Naive thymus-derived CD8-positive, alpha-beta T cell (primary cell): ENCODE data around the gene HES2. TPM values are rescaled to one million over a fixed set of nuclear protein-coding genes. Genes with fewer than 3 reads are reported as not detected.
"Not testable (repeated sequence)": the region's sequence is repeated elsewhere in the genome, so short reads cannot be mapped to it uniquely, and the experiment has no call there.

ENCODE experiments used
- ATAC-seq, 2 donors: fragments of 150-1000 bp; cut with Tn5 transposase in 1 of 2; sonication (Bioruptor Pico), chemical (Tn5 transposase) in 1 of 2; 1 replicate in 1 of 2; 2 replicates in 1 of 2; pipeline ENCODE4 v1.10.0; 2021; ENCODE audit warnings: mild to moderate bottlenecking in 2 of 2, moderate library complexity in 2 of 2
- POLR2A ChIA-PET: fragments of 350-600 bp; sonication (Branson Sonifier 250); formaldehyde crosslinking; loops from one replicate; lab custom pipeline; 2021; ENCODE audit warnings: antibody characterized with exemption; lab: Charles Lee
- DNase-seq, 10 donors: peaks; one replicate each; pipeline versions ENCODE4 v3.0.0 to v3.0.0-alpha.2; 2020 to 2022
- H3K27ac Mint-ChIP-seq, 10 donors: one replicate each; pipeline ENCODE4 v1.8.0; 2020 to 2022; ENCODE audit warnings: mild to moderate bottlenecking in 10 of 10, mixed read lengths in 10 of 10, moderate library complexity in 4 of 10, inconsistent platforms in 1 of 10
- H3K27me3 Mint-ChIP-seq, 5 donors: one replicate each; pipeline ENCODE4 v1.8.0; 2021 to 2022; ENCODE audit warnings: mixed read lengths in 5 of 5
- H3K36me3 Mint-ChIP-seq, 3 donors: one replicate each; pipeline ENCODE4 v1.8.0; 2020 to 2022; ENCODE audit warnings: mixed read lengths in 3 of 3, mild to moderate bottlenecking in 2 of 3, inconsistent platforms in 1 of 3
- H3K4me1 Mint-ChIP-seq, 4 donors: one replicate each; pipeline ENCODE4 v1.8.0; 2021 to 2022; ENCODE audit warnings: mixed read lengths in 4 of 4
- H3K4me3 Mint-ChIP-seq, 10 donors: one replicate each; pipeline ENCODE4 v1.8.0; 2020 to 2022; ENCODE audit warnings: mild to moderate bottlenecking in 10 of 10, mixed read lengths in 10 of 10, moderate library complexity in 6 of 10, inconsistent platforms in 1 of 10
- H3K9me3 Mint-ChIP-seq, 9 donors: one replicate each; pipeline ENCODE4 v1.8.0; 2020 to 2022; ENCODE audit warnings: mixed read lengths in 9 of 9, mild to moderate bottlenecking in 3 of 9, inconsistent platforms in 1 of 9, moderate library complexity in 1 of 9
- polyA plus RNA-seq, 3 donors: library from polyadenylated mRNA; unstranded; fragments of 300-500 nt; fragmentation: Illumina TruSeq; gene quantifications; one replicate each; pipeline ENCODE4 v1.2.3, GENCODE V29; 2021
- total RNA-seq, 8 experiments: library from RNA in 2 of 8; stranded (reverse) in 2 of 8; gene quantifications; one replicate each; pipeline ENCODE4 v1.2.3 and lab custom pipeline; 2021 to 2026

Gene HES2
- total and polyA plus RNA-seq, 5 experiments from 2014 or later: not detected

DNA sequence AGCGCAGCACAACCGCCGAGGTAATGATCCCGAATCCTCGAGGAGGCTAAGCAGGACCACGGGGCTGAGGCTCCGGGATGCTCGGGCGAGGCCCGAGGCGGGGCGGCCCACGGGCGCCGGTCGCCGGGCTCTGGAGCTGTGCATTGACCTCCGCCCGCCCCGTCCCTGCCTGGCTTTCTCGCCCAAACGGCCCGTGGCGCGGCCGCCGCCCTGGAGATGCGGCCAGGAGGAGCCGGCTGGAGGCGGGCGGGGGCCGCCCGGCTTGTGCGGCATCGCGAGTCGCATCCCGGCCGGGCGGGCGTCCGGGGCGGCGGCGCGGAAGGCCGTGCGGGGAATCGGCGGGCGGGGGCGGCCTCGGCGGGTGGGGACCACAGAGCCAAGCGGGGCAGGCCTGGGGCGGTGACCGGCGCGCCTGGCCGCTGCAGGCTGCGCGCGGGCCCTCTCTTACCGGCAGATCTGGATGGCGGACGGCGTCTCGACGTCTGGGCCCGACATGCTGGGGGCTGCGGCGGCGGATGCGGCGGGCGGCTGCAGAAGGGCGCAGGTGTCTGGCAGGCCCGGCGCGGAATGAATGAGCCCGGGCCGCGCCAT, 26.8 kb downstream of the HES2 start:
- Mint-ChIP-seq H3K4me3 (peak overlapping the region; percentile 73 to 90 (median 85)), H3K36me3 (no peaks in the 10 kb centered on the region), H3K27ac (peak overlapping the region in 7 of 10 donors; percentile 72 to 94 (median 87)), H3K27me3 (no peaks in the 10 kb centered on the region), H3K9me3 (no peaks in the 10 kb centered on the region), H3K4me1 (peaks cover 18 to 34% (median 27%) of the 10 kb centered on the region in 4 donors)
- ATAC-seq (no peak), DNase-seq (no peak)
- POLR2A ChIA-PET: interaction anchor here (0.6 to 2.5 kb wide), 8 partner anchors 8 to 158 kb away, joined by 3 to 18 read pairs (median 4); partner anchors contain the start of genes ICMT and TNFRSF25

DNA sequence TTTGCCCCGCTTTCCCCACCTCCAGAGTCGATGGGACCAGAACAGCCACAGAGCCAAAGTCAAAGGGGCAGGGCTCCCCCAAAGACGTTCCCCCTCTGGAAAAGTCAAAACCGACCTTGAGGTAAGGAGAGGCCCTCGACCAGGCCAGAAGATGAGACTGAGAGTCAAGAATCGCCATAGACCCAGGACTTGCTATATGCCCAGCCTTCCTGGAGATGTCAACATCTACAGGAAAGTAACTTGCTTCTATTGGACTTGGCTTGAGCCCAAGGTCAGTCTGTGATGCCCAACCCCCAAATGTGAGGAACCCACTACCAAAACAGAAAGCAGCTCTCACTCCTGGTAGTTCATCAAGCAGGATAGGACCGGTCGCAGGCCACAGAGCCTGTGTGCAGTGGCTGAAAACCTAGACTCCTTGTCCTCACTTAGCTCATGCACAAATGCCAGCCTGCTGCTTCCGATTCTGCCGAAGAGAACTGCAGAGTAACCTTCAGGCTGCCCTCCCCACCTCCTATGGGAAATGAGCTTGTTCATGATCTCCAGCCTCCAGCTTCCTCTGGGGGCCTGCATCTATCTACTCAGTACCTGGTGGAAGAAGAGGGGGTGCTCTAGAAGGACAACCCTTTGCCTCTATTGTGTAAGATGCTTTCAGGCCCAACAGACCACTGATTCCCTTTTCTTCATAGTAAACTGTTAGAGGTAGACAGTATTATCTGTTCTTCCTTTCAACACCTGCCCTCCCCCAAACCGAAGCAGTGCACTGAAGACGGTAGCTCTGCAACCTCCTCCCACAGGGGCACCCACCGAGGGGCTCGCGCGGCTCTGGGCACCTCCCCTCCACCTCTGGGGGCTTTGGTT, 27.5 kb downstream of the HES2 start:
- Mint-ChIP-seq H3K27me3 (no peaks in the 10 kb centered on the region), H3K4me1 (peaks cover 18 to 32% (median 27%) of the 10 kb centered on the region in 4 donors), H3K4me3 (peak overlapping the region; percentile 64 to 80 (median 76)), H3K36me3 (no peaks in the 10 kb centered on the region), H3K27ac (peak overlapping the region; percentile 44 to 88 (median 74)), H3K9me3 (no peaks in the 10 kb centered on the region)
- POLR2A ChIA-PET: interaction anchor here (0.6 to 2.5 kb wide), 4 partner anchors 44 to 151 kb away, joined by 3 to 18 read pairs (median 9); no protein-coding TSS in a partner anchor
- peak in 3 of 10 donors; percentile 3 to 16 (median 15) for DNase-seq
- ATAC-seq: no peak

DNA sequence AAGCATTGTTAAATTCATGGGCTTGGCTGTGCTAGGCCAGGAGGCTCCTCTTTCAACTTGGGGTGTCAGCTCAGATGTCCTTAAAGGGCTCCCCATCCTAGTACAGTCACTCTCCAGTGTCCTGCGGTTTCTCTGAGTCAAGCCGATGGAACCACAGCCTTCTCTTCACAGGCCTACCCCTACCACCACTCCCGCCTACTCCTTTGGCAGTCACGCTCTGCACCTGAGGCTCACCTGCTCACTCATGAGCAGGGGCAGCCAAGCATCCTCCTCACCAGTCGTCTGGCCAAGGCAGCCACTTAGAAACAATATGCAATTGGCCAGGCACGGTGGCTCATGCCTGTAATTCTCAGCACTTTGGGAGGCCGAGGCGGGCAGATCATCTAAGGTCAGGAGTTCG, 29.7 kb downstream of the HES2 start:
- peak overlapping the region in 1 of 10 donors; percentile 58 for H3K27ac Mint-ChIP-seq
- POLR2A ChIA-PET: no interaction called here

DNA sequence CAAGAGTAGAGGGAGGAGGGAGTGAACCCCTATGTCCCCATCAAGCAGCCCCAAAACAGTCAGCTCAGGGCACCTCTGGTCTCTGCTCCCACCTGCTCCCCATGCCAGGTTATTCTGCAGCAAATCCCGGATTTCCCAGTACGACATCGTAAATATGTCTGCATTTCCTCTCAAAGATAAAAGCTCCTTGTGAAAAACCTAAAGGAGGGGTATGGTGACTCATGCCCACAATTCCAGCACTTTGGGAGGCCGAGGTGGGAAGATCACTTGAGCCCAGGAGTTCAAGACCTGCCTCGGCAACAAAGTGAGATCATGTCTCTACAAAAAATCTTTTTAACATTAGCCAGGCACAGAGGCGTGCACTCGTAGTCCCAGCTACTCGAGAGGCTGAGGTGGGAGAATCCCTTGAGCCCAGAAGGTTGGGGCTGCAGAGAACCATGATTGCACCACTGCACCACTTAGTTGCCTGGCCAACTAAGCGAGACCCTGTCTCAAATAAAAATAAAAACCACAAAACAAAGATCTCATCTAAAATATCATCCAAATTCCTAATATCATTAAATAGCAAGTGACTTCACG, 33.3 kb downstream of the HES2 start:
- POLR2A ChIA-PET: interaction anchor here (0.7 kb wide), 1 partner anchor 14 kb away, joined by 3 read pairs; no protein-coding TSS in a partner anchor
- Mint-ChIP-seq H3K27me3 (no peaks in the 10 kb centered on the region), H3K9me3 (no peaks in the 10 kb centered on the region), H3K27ac (peak overlapping the region in 1 of 10 donors; percentile 37), H3K4me3 (no peak overlapping the region), H3K36me3 (no peaks in the 10 kb centered on the region), H3K4me1 (peaks cover 0 to 3% (median 2%) of the 10 kb centered on the region in 4 donors)
- no peak for ATAC-seq
- DNase-seq: no peak

More for the DNA sequence above, 29.7 kb downstream of the HES2 start:
- Mint-ChIP-seq H3K36me3 (no peaks in the 10 kb centered on the region), H3K4me3 (no peak overlapping the region), H3K27me3 (no peaks in the 10 kb centered on the region), H3K9me3 (no peaks in the 10 kb centered on the region), H3K4me1 (peaks cover 14 to 20% (median 18%) of the 10 kb centered on the region in 4 donors)
- DNase-seq: no peak
- no peak for ATAC-seq

DNA sequence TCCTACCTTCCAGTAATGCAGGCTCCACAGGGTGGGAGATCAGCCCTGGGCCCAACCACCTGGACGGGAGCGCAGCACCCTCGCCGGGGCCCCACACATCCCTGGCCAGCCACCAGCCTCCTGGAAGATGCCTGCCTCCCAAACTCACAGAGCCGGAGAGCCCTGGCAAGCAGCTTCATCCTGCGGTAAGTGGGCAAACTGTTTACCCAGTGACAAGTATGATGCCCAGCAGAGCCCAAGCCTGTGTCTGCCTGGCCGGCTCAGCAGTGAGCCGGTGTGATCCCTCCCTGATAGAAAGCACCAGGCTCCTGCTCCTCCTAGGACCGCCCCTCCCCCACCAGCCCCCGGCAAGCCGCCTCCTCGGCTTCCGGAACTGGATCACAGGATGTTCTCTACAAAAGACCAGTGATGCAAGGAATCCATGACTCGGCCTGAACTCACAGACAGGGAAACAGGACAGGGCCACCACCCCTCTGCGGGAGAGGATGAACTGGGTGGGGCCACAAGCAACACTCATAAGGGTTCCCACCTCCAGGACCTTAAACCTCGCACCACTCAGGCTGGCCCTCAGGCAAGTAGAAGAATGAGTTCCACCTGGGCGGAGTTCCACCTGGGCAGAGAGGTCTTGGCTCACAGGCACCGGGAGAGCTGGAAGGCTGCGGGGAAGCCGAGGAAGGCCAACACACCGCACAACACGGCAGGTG, 34.1 kb downstream of the HES2 start:
- POLR2A ChIA-PET: interaction anchor here (0.7 kb wide), 1 partner anchor 15 kb away, joined by 3 read pairs; no protein-coding TSS in a partner anchor
- Mint-ChIP-seq H3K4me1 (peaks cover 0 to 2% (median 0%) of the 10 kb centered on the region in 4 donors), H3K36me3 (no peaks in the 10 kb centered on the region), H3K9me3 (no peaks in the 10 kb centered on the region), H3K27ac (no peak overlapping the region), H3K27me3 (no peaks in the 10 kb centered on the region), H3K4me3 (no peak overlapping the region)
- ATAC-seq (no peak), DNase-seq (no peak)

DNA sequence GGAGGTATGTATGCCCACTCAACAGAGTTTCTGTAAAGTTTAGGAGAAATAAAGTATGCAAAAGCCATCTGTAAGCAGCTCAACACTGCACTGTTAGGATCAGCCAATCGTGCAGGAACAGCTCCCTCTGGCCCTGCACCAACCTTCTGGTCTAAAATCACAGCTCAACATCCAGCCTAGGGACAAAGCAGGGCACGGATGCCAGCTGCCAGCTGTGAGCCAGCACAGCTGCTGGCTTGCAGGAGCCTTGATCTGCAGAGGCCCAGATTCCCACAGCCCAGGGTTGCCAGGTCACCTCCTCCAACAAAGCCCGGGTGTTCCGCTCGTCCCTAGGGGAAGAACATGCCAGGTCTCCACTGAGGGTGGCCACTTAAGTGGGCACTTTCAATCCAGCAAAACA, 34.8 kb downstream of the HES2 start:
- no peak overlapping the region for H3K4me3 Mint-ChIP-seq
- peaks cover 0 to 2% (median 0%) of the 10 kb centered on the region in 4 donors for H3K4me1 Mint-ChIP-seq
- H3K9me3 Mint-ChIP-seq: no peaks in the 10 kb centered on the region
- no peaks in the 10 kb centered on the region for H3K27me3 Mint-ChIP-seq
- DNase-seq: no peak
- no peaks in the 10 kb centered on the region for H3K36me3 Mint-ChIP-seq
- POLR2A ChIA-PET: interaction anchor here (1.4 kb wide), 1 partner anchor 9 kb away, joined by 3 read pairs; the partner anchor contains the start of gene ACOT7
- ATAC-seq: no peak
- H3K27ac Mint-ChIP-seq: no peak overlapping the region

DNA sequence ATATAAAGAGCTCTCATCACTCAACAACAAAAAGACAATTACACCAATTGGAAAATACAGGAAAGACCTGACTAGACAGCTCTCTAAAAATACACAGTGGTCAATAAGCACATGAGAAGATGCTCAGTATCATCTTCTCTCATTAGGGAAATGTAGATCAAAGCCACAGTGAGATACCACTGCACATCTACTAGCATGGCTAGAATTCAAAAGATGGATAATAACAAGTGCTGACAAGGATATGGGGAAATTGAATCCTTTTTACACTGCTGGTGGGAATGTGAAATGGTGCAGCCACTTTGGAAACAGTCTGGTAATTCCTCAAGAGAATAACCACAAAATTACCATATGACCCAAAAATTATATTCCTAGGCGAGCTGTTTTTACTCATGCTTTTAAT, 35.6 kb downstream of the HES2 start:
- Mint-ChIP-seq H3K36me3 (no peaks in the 10 kb centered on the region), H3K27me3 (no peaks in the 10 kb centered on the region), H3K9me3 (no peaks in the 10 kb centered on the region), H3K4me1 (peaks cover 0 to 2% (median 0%) of the 10 kb centered on the region in 4 donors), H3K27ac (no peak overlapping the region), H3K4me3 (no peak overlapping the region)
- no peak for DNase-seq
- ATAC-seq: no peak
- POLR2A ChIA-PET: interaction anchor here (0.6 to 1.4 kb wide), 2 partner anchors 10 to 20 kb away, joined by 3 read pairs; partner anchors contain the start of gene ACOT7

DNA sequence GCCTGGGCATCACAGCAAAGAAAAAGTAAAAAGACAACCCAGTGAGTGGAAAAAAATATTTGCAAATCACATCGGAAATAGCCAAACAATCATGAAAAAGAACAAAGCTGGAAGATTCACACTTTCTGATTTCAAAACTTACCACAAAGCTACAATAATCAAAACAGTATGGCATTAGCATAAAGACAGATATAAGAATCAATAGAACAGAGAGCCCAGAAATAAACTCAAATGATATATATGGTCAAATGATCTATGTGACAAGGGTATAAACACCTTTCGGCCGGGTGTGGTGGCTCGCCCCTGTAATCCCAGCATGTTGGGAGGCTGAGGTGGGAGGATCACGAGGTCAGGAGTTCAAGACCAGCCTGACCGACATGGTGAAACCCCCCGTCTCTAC, 39.7 kb downstream of the HES2 start:
- Mint-ChIP-seq H3K36me3 (no peaks in the 10 kb centered on the region), H3K9me3 (no peaks in the 10 kb centered on the region), H3K4me1 (peaks cover 0 to 4% (median 0%) of the 10 kb centered on the region in 4 donors), H3K27me3 (no peaks in the 10 kb centered on the region), H3K4me3 (no peak overlapping the region), H3K27ac (peak overlapping the region in 1 of 10 donors; percentile 70)
- DNase-seq (no peak), ATAC-seq (no peak)
- POLR2A ChIA-PET: no interaction called here

DNA sequence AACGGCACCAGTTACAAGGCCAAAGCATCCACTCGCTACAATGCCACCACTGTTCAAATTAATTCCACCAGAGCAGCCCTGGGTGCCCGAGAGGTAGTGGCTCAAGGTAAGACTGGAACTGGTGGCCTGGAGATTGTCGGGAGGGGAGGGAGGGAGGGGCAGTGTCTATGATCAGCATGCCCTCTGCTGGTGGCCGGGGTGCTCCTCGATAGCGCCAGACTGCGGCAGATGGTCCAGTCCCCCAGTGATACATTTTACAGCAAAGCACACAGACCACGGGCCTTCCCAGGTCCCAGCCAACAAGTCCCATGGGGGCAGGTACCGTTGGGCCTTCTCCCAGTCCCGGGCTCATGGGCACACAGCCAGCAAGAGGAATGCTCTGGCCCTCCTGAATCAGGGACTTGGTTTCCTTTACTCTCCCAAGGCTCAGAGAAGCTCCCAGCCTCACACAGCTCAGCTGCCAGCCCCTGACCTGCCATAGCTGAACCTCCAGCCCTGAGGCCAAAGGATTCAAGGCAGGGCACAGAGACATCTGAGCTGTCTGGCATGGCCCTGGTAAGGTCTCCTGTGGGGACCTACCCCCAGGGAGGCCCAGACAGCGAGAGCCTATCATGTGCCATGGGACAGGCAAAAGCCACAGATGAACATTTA, 41.5 kb downstream of the HES2 start:
- H3K36me3 Mint-ChIP-seq: no peaks in the 10 kb centered on the region
- no peaks in the 10 kb centered on the region for H3K9me3 Mint-ChIP-seq
- H3K27ac Mint-ChIP-seq: peak overlapping the region in 1 of 10 donors; percentile 47
- POLR2A ChIA-PET: no interaction called here
- H3K27me3 Mint-ChIP-seq: no peaks in the 10 kb centered on the region
- DNase-seq (no peak), ATAC-seq (no peak)
- H3K4me1 Mint-ChIP-seq: peaks cover 0 to 10% (median 0%) of the 10 kb centered on the region in 4 donors
- H3K4me3 Mint-ChIP-seq: no peak overlapping the region

DNA sequence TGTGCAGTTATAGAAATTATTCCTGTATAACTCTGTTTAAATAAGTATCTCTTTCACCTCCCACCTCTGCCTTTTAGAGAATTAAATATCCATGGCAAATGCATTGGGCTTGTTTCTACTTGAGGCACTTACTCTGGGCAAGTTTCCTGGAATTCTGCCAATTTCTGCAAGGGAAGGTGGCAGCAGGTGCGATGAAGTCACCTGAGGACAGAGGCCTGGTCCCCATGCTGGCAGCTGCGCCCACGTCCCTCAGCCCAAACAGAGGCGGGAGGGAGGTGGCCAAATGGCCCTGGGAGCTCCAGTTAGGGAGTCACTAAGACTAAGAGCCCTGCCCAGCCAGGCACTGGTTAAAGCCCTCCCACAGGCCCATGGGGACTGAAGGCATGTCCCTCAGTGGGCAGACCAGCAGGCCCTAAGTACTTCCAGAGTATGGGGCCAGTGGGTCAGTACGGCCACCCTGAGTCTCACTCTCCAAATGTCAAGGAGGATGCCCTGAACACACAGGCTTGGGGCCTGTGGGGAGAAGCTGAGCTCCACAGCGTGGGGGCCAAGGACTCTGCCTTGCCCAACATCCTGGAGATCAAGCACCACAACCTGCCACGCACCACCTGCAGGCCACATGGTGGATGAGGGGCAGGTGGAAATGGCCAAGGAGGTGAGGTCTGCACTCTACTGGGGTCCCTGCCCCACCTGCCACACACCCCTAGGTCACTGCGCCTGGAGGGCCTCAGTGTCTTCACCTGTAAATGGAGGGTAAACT, 45.6 kb downstream of the HES2 start:
- ATAC-seq (no peak), DNase-seq (no peak)
- POLR2A ChIA-PET: no interaction called here
- H3K9me3 Mint-ChIP-seq: no peaks in the 10 kb centered on the region
- H3K27ac Mint-ChIP-seq: no peak overlapping the region
- H3K4me1 Mint-ChIP-seq: peaks cover 0 to 10% (median 0%) of the 10 kb centered on the region in 4 donors
- no peak overlapping the region for H3K4me3 Mint-ChIP-seq
- H3K27me3 Mint-ChIP-seq: no peaks in the 10 kb centered on the region
- H3K36me3 Mint-ChIP-seq: no peaks in the 10 kb centered on the region

DNA sequence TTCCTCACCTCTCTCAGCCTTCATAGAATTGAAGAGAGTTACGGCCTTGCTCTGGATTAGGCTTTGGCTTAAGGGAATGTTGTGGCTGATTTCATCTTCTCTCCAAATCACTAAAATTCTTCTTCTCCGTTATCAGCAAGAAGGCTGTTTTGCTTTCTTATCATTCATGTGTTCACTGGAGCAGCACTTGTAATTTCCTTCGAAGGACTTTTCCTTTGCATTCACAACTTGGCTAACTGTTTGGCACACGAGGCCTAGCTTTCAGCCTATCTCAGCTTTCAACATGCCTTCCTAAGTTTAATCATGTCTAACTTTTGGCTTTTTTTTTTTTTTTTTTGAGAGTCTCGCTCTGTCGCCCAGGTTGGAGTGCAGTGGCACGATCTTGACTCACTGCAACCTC, 47.5 kb downstream of the HES2 start:
- H3K4me3 Mint-ChIP-seq, DNase-seq, H3K27ac Mint-ChIP-seq, ATAC-seq, H3K9me3 Mint-ChIP-seq, H3K36me3 Mint-ChIP-seq, POLR2A ChIA-PET, H3K27me3 Mint-ChIP-seq: not testable (repeated sequence)
- peaks cover 0 to 14% (median 5%) of the 10 kb centered on the region in 4 donors for H3K4me1 Mint-ChIP-seq
